GM18951 (cell line): ENCODE results near the gene HOXD9.

Source experiments
- POLR2A ChIP-seq: IDR thresholded peaks from 4 replicates; pipeline ENCODE4 v1.6.1; 2011; ENCODE audit warnings: mild to moderate bottlenecking; ENCODE audit not compliant: insufficient read length, insufficient read depth; ENCODE audit errors: extremely low read depth
- in situ Hi-C: fragments of 300-500 bp; cut with MboI; formaldehyde crosslinking; loops from one replicate; pipeline ENCODE4 v1.12.0; 2022; ENCODE audit warnings: low sequenced_read_pairs, mixed read lengths, inconsistent platforms; ENCODE audit not compliant: unreplicated experiment

HOXD9 gene

DNA sequence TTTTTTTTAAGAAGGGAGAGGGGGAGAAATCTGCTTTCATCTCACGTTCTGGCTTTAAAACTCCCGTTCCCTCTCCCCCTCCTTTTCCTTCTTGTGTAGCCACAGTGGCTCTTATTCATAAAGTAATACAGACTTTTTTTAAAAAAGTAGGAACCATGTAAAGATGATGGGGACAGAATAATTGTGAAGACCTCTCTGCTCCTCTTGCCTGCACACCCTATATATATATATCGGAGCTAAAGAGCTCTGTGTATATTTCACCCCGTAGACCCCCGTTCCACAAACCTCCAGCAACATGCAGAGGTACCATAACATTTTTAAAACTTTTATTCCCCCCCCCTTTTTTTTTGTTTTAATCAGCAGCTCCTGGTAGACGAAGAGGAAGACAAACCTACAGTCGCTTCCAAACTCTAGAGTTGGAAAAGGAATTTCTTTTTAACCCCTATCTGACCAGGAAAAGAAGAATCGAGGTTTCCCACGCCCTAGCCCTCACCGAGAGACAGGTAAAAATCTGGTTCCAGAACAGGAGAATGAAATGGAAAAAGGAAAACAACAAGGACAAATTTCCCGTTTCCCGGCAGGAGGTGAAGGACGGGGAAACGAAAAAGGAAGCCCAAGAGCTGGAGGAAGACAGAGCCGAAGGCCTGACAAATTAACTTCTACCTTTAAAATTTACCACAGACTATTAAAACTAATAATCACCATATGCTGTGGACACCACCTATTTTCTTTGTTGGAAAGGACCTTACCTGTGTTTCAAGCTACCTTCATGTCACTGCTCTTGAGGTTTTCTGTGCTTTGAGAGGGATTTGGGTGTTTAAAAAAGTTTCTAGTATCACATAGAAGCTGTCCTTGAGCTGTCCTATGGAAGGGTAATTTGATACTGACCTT, 8.7 kb downstream of the HOXD9 start:
- no peak for TF ChIP-seq POLR2A
- in situ Hi-C loops, result no loop called here

- in situ Hi-C loops, result no loop called here
- no peak for TF ChIP-seq POLR2A
Measured at GRCh38 chr2:176131848-176132158, 9.3 kb downstream of the HOXD9 start.

GRCh38 chr2:176132205-176133171, 10.0 kb downstream of the HOXD9 start:
- in situ Hi-C loops, result no loop called here
- TF ChIP-seq POLR2A, result no peak

GRCh38 chr2:176133389-176133788, 10.9 kb downstream of the HOXD9 start:
- in situ Hi-C loops, result no loop called here
- TF ChIP-seq POLR2A, result no peak

DNA sequence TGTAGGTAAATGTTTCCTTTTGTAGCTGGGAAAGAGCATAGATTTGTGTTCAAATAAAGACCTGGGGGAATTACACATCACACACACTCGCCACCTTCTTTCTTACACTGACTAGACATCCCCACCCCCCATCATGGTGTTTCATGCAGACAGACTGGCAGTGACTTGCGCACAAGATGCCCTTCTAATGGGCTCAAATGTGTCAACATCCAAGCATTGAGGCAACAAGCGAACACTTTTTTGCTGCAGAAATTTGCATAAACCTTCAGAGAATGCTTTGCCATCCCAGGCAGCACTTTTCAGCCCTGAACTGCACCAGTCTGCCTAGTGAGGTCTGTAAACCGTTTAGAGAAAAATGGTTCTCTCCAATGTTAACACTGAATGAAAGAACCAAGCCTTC, 11.5 kb downstream of the HOXD9 start:
- in situ Hi-C loops, result no loop called here
- no peak for TF ChIP-seq POLR2A

GRCh38 chr2:176135035-176135440, 12.5 kb downstream of the HOXD9 start:
- TF ChIP-seq POLR2A, result no peak
- in situ Hi-C loops, result no loop called here

DNA sequence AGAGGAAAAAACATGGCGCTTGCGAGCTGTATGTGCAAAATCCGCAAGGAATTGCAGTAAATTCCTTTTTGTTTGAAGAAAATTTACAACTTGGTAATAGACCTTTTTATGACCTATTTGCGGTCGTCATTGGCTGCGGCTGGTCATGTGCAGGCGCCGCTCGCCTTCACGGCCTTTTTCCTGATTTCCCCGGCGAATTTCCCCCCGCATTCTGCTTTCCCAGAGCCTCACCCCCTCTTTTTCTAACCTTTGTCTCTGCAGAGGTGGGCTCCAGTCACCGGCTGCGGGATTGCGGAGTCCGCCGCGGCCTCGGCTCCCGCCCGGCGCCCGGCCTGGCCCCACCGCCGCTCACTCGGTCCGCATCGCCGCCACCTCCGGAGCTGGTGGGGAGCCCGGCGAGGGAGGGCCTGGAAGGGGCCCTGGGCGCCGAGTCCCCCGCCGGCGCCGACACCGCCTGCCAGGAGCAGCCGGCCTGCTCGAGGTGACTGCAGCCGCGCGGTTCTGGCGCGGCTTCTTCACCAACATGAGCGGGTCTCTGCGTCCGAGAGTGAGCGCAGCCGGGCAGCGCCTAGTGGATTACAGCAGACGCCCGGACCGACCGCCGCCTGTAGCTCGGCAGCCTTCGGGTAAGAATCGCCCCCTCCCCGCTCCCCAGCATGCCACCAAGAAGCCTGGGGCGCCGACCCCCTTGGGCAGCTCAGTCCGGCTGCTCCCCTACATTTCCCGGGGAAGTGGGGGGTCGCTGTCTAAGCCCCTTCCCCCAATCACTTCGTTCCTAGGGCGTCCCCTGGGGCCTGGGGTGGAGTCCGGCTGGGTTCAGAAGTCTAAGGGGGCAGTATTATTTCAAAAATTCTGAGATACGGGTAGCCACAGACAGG, 14.1 kb downstream of the HOXD9 start:
- in situ Hi-C loops, result no loop called here
- TF ChIP-seq POLR2A, result no peak

DNA sequence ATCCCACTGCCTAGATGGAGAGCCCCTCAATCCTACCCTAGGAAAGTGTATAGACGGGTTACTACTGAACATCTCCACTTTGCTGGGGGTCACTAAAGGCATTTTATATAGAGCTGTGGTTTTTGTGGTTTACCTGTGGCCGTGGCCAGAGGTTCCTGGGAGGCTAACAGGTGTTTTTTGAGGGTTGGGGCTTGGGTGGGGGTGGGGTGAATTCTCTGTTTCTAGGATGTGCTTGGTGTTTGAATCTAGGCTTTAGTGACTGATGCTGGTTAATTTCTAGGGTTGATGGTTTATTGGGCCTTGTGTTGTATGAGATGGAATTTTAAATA, 14.7 kb downstream of the HOXD9 start:
- in situ Hi-C loops, result no loop called here
- TF ChIP-seq POLR2A, result no peak

DNA sequence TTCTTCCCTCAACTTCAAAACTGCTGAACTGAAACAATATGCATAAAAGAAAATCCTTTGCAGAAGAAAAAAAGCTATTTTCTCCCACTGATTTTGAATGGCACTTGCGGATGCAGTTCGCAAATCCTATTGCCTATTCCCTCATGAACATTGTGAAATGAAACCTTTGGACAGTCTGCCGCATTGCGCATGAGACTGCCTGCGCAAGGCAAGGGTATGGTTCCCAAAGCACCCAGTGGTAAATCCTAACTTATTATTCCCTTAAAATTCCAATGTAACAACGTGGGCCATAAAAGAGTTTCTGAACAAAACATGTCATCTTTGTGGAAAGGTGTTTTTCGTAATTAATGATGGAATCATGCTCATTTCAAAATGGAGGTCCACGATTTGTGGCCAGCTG, 15.4 kb downstream of the HOXD9 start:
- in situ Hi-C loops, result no loop called here
- no peak for TF ChIP-seq POLR2A

- no peak for TF ChIP-seq POLR2A
- in situ Hi-C loops, result no loop called here
Measured at GRCh38 chr2:176138526-176138922, 16.0 kb downstream of the HOXD9 start.

DNA sequence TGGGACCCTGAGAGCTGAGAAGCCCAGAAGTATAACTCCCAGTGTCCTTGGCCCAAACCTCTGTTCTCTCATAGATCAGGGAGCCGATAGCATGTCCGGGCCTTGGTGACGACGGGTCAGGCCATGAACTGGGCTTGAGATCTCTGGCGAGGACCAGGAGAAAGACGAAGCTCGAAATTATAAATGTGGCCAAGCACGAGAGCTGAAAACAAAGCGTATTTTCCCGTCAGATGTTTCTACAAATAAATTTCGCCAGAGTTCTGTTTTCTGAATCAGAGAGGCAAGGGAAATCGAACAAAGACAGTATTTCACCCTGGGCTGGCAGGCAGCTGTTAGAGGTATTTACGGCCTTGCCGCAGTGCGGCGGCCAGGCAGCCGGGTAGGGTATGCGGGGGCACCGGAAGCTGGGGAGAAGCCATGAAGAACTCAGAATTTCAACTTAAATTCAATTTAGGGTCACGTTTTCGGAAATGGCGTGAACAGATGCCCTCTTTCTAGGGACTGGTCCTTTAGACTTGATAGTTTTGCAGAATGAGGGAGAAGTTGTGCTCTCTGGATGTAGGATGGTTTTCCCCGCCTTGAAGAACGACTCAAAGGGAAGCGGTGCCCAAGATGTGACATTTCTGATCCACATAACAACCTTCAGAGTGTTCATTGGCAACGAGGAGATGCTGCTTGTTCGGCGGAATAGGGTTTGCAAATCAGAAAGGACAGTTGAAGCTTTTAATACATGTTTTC, 16.6 kb downstream of the HOXD9 start:
- in situ Hi-C loops, result no loop called here
- TF ChIP-seq POLR2A, result no peak

GRCh38 chr2:176139661-176140512, 17.4 kb downstream of the HOXD9 start:
- TF ChIP-seq POLR2A, result no peak
- in situ Hi-C loops, result loop anchor here (10.0 kb wide), 2 partner anchors 315 to 415 kb away; no protein-coding TSS in a partner anchor
